OCI-LY1 (cell line): ENCODE results near the gene KPNA3.

Experiments used
- EZH2 ChIP-seq: fragments of 200-600 bp; sonication (generic), shearing (Covaris generic); IDR thresholded peaks from 2 replicates; pipeline ENCODE4 v1.8.0; 2017; ENCODE audit warnings: borderline replicate concordance, mixed run types, mild to moderate bottlenecking, antibody characterized with exemption, low read length, moderate library complexity, mixed read lengths
- TF ChIP-seq, protein P1 (sequence below): fragments of 200-600 bp; sonication (generic), shearing (Covaris generic); IDR thresholded peaks from 2 replicates; pipeline ENCODE4 v1.5.1; 2017; ENCODE audit warnings: mild to moderate bottlenecking, antibody characterized with exemption, low read length, moderate library complexity, mixed read lengths

GRCh38 chr13:49649963-49650312 lies 142.5 kb downstream of the KPNA3 start:
- TF ChIP-seq, protein P1, sequence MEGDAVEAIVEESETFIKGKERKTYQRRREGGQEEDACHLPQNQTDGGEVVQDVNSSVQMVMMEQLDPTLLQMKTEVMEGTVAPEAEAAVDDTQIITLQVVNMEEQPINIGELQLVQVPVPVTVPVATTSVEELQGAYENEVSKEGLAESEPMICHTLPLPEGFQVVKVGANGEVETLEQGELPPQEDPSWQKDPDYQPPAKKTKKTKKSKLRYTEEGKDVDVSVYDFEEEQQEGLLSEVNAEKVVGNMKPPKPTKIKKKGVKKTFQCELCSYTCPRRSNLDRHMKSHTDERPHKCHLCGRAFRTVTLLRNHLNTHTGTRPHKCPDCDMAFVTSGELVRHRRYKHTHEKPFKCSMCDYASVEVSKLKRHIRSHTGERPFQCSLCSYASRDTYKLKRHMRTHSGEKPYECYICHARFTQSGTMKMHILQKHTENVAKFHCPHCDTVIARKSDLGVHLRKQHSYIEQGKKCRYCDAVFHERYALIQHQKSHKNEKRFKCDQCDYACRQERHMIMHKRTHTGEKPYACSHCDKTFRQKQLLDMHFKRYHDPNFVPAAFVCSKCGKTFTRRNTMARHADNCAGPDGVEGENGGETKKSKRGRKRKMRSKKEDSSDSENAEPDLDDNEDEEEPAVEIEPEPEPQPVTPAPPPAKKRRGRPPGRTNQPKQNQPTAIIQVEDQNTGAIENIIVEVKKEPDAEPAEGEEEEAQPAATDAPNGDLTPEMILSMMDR: no peak
- no peak for TF ChIP-seq EZH2
